Measurements from ENCODE around the gene TMIGD1.

The TMIGD1 gene, protein sequence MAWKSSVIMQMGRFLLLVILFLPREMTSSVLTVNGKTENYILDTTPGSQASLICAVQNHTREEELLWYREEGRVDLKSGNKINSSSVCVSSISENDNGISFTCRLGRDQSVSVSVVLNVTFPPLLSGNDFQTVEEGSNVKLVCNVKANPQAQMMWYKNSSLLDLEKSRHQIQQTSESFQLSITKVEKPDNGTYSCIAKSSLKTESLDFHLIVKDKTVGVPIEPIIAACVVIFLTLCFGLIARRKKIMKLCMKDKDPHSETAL

DNA sequence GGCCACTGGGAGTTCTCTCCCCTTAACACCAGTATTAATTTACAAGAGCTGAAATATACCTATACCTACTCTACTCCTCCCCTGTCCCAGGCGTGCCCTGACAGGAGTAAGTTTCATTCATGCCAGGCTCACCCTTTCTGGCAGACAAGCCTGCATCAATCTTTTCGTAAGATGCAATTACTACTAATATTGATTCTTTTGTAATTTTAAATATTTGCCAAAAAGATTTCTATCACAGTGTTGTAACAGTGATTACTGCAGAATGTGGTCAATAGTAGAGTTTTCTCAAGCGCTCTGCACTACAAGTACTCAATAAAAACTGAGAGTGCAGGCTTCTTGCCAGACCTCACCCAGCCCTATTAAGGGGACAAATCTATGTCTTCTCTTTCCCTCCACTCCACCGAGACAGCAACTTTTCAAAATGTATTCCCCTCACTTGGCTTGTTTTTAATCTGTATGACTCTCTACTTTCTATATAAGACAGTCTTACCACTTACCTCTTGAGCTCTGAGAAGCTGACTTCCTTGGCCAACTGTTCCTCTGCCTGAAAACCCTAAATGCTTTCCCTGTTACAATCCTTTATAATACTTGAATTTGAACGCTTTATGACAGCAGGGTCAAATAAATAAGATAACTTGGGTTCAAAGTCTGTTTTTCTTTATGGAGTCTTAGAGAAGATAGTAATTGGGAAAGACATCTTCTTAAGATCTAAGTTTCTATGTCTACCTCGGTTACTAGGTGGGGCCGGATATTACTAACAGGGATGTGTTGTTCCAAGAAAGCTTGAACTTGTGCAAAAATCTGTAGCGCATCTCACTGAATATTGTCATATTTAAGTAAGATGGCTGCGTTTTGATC is at the start of gene TMIGD1:
Gene TMIGD1 (minus strand): TSS at position 555 of the 858 bp plus-strand sequence. CDS start 1,924 bp downstream, outside the sequence.
- DNase-seq = no peak

DNA sequence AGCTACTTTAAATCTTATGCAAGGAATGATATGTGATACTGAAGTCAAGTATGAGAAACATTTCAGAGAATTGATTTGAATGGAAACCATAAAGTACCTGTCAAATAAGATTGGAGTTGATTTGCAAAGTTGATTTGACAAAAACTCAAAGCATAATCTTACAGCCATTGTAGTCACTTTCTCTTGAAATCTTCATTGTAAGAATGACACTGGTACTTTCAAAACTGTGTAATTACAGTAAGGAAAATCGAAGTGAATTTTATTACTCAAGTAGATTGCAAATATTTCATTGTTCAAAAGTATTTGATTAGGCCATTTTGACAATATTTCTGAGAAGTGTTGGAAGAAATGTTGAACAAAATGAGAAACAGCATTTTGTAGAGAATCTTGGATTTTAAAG is 48.5 kb upstream of the TMIGD1 start:
- DNase-seq = no peak

DNA sequence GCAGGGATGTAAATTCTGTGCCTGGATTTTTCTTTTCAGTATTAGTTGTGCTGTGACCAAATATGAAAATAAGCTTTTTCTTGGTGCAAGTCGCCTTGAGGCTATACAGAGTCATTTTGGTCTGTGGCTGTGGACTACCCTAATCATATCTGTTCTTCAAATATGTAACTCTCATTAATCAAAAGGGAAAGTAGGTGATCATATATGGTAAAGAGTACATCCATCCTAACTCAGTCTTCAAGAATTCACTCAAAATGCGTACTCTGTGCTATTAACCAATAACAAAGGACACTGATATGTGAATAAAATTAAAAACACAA is 47.4 kb upstream of the TMIGD1 start:
- DNase-seq = peak; percentile 38

DNA sequence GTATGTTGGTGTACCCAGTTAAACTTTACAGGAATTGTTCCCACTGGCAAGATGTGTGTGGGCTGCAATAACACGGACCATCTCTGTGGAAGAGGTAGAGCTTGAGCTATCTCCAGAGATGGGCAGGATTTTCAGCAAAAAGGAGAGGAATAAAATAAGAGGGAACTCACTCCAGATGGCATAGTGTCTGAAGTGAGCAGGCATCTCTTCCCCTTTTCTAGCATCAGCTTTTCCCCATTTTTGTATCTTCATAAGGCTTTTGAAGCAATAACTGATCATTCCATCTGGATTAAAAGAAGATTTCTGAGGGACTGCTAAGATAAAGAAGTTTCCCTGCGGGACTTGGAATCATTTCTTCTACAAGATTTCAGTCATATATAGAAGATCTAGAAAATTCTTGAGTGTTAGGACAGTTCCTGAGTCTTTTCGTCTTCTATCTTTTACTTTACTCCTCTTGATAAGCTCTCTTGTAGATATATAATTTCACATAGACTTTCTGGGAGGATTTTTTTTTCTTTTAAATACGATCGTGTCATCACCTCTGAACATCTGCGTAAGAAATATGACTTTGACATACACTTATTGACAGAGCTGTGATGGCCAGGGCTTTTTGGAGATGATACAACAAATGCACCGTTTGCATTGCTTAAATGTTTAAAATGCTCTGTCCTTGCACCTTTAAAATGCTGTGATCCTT is 46.9 kb upstream of the TMIGD1 start:
- peak; percentile 21 for DNase-seq

DNA sequence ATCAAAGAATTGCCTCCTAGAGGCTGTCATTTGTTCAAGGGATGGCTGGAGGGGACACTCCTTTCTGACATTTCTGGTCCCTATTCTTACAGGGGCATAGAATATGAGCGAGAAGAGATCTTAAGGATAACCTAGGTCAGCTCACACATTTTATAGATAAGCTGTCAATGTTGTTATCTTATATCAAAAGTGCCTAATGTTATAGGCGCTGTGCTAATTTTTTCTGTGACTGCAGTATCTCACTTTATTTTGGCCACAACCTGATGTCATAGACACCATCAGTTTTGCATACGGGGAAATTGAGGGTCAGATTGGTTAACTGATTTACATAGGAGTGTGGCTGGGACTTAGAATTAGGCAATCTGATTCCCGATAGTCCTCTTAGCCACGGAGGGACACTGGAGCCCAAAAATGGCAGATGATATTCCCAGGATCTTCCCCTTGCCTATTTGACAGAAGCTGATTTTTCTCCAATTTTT is 46.1 kb upstream of the TMIGD1 start:
- DNase-seq = peak; percentile 52

DNA sequence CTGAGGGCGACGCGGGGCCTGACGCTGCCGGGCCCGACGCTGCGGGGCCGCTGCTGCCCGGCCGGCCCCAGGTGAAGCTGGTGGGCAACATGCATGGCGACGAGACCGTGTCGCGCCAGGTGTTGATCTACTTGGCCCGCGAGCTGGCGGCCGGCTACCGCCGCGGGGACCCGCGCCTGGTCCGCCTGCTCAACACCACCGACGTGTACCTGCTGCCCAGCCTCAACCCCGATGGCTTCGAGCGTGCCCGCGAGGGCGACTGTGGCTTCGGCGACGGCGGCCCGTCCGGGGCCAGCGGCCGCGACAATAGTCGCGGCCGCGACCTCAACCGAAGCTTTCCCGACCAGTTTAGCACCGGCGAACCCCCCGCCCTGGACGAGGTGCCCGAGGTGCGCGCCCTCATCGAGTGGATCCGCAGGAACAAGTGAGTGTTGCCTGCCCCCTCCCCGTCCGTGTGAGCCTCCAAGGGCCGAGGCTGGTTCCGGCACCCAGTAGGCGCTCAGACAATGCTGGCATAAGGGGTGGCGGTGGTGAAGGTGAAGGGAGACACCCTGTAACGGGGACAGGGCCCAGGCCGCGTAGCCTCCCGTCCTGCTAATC is 45.5 kb upstream of the TMIGD1 start:
- peak; percentile 59 for DNase-seq

DNA sequence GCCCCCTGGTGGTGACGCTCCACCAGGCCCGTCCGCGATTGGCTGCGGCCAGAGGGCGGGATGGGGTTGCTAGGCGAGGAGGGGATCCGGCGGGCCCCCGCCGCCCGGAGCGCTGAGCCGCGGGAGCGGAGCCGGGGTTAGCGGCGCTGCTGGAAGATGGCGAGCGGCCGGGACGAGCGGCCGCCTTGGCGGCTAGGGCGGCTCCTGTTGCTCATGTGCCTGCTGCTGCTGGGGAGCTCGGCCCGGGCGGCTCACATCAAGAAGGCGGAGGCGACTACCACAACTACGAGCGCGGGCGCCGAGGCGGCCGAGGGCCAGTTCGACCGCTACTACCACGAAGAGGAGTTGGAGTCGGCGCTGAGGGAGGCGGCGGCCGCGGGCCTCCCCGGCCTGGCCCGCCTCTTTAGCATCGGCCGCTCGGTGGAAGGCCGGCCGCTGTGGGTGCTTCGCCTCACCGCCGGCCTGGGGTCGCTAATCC is 45.0 kb upstream of the TMIGD1 start, which contains the start of gene CPD:
Gene CPD (plus strand): TSS at position 103 of the 478 bp plus-strand sequence. CDS start 54 bp downstream, at position 157.
- peak; percentile 98 for DNase-seq

DNA sequence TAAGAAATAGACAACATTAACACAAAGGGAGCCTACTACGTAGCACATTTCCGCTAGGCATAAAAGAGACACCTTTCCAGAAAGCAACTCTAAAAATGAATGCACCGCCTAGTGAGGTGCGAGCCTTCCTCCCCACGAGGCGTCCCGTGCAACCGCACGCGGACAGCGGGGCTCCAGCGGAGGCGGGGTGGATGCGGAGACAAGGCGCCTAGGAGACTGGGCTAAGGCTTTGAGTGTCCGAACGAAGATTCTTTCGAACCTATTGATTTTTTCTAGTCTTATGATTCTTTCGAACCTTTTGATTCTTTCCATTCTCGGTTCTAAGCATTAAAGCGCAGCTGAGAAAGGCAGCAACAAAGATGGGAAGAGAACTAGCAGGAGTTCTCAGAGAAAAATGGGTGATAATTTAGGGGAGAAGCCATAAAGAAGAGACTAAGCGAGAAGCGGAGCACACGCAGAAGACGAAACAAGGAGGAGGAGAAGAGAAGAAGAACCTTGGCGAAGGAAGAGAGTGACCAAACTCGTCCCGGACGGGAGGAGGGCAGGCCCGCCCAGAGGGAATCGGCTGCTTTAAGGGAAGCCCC is 44.5 kb upstream of the TMIGD1 start:
- peak; percentile 72 for DNase-seq

DNA sequence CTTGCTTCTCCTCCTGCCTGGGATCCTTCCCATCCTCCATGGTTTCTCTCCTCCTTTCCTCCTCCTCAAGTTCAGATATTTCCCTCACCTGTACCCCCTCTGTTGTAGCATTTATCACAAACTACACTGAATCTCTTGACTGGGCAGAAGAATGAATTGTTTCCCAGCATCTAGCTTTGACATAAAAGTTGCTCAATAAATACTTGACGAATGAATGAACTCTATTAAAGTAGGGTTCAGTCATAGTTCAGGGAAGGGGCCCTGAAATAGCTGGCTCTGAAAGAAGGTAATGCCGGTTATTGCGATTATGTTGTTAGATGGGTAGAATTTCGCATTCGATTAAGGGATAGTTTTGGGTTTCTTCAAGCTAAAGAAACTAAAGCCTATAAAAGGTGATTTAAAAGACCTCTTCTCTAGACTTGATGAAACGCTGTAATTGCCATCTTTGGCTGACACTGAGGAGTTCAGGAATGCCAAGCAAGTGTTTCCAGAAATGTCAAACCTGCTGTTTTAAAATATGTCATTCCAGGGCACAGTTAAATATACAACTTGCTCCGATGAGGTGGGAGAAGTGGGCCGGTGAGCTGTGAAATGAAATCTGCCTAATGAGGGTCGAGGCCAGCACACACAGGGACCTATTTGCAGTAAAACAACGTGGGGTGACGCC is 43.9 kb upstream of the TMIGD1 start:
- no peak for DNase-seq

DNA sequence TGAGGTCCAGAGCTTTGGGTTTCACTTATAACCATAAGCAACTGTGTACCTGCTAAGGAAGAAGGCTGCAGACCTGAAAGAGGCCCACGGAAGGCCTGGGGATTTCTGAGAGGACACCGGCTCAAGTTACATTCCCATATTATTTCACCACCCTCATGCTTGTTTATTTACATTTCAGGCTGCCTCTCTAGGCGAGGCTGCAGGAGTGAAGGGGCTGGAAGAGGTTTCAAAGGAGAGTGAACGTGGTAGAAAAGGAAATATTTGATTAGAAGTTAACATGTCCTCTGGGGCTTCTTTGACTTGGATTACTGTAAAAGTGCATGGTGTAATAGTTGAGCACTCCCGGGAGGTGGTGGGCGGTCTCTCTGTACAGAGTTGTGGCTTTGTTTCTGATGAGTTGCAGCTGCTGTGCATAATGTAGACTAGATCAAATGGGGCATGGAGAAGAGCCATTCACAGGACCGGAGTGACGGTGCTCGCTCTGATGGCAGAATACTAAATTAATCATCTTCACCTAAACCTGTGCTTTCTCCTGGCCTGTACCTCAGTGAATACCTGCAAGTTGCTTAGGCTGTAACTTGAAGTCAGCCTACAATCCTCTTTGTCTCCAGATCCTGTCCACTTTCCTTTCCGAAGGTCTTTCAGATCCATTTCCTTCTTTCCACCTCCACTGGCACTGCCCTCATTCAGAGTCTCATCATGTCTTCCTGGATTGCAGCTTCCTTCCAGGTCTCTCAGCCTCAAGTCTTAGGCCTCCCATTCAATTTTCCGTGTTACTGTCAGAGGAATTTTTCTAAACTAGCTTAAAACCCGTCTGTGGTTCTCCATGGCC is 43.0 kb upstream of the TMIGD1 start:
- peak; percentile 95 for DNase-seq

DNA sequence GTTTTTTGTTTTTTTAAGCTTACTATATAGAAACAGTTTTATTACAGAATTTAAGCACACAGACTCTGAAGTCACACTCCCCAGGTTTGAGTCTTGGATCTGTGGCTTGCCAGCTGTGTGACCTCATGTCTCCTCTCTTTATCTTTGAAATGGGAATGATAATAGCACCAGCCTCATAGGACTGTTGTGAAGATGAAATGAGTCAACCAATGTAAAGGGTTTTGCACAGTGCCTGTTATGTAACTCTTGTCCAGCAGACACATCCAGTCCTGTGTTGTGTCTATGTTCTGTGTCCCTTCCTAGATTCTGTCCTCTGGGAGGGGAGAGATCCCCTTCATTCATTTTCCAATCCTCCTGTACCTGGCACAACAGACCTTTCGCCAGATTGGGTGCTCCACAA is 41.8 kb upstream of the TMIGD1 start:
- no peak for DNase-seq

DNA sequence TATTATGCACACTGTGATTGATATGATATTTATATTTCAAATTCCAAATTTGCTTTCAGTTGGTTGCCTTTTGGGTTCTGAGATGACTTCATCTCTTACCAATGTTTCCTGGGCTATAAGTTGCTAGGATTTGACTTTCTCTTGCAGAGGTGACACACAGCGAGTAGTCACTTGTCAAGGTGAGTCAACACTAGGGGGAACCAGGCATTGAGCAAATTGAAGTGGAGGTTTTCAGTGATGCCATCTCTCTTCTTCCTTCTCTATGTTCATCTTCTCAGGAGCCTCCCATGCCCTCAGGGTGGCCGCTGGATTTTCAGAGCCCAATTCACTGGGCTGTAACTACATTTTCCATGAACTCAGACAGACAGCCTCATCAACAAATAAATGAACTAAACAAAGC is 38.9 kb upstream of the TMIGD1 start:
- peak; percentile 15 for DNase-seq

DNA sequence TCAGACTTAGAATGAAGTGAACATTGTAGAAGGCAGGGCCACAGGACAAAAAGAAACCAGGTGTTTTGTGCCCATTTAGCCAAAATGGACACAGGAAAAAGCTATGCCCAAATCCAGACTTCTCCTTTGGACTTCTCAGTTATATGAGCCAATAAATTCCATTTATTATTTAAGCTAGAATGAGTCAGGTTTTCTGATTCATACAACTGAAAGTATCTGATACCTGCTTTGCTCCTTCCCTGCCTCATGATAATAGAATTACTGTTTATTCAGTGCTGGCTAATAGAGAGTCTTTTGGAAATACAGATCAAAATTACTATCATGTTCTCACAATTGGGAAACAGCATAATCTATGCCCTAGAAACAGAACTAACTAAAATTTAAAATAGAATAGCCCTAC is 36.1 kb upstream of the TMIGD1 start:
- DNase-seq = no peak

DNA sequence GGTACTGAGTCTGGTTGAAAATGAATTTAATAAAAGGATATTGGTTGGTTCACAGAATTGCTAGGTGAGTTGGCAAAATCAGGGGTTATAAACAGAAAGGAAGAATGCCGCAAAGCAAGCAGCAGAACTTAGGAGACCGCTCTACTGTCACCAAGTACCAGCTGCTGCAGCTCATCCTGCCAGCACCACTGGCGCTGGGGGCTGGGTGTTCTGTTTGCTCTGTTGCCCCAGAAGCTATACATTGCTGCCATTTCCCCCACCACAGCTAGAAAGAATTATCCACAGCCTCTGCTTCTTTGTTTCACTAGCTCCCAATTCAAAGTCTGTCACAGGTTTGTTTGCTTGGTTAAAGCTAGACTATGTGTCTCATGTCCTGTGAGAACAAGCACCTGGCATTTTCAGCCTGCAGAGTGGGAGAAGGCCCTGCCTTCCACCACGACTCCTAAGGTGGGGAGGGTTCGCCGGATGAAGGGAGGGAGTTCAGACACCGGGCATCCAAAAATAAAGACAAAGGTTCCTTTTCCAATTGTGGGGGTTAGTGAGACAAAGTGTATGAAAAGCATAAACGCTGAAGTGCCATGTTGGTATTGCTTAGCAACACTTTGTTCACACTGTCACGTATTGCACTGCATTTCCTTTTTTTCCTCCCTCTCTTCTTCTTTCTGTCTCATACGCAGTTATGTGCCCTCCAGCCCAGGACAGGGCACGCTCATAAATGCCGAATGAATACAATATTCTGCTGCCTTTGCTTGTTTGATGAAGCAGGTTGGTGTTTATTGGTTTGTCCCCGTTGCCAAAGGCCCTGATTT is 35.3 kb upstream of the TMIGD1 start:
- peak; percentile 87 for DNase-seq

DNA sequence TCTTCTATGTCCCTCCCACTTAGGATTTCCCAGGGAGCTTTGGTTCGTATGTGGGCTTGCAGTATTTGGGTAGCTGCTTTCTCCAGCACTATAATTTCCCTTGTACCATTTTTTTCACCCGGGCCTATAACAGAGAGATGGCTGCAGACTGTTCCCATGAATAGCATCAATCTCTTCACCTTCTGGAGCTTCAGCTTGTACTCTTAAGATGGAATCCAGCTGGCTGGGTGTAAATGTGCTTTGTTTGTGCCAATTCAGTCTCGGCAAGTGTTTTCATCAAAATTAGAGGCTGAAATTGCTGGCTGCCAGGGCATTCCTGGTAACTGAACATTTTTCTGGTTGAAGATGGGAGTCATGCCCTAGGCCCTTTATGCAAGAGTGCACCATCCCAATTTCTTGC is 32.7 kb upstream of the TMIGD1 start:
- DNase-seq = no peak

DNA sequence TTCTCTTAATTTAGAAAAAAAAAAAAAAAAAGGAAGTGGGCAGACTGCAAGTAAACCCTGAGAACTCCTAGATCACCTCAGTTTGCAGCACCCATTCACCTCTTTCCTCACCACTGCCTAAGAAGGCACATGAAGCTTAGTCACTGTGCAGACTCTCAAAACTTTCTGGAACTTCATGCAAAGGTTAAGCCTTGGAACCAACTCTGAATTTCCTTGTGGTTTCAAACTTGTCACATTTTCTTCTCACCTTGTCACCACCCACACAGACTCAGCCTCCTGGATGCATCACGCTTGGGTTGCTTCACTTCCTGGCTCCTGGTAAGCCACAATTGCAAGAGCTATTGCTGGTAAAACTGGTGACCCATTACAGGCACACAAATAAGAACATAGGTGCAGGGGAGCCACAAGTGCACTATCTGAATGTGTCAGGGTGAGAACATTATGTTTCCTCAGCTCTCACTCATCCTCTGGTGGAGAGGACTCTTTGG is 29.9 kb upstream of the TMIGD1 start:
- DNase-seq = peak; percentile 18

DNA sequence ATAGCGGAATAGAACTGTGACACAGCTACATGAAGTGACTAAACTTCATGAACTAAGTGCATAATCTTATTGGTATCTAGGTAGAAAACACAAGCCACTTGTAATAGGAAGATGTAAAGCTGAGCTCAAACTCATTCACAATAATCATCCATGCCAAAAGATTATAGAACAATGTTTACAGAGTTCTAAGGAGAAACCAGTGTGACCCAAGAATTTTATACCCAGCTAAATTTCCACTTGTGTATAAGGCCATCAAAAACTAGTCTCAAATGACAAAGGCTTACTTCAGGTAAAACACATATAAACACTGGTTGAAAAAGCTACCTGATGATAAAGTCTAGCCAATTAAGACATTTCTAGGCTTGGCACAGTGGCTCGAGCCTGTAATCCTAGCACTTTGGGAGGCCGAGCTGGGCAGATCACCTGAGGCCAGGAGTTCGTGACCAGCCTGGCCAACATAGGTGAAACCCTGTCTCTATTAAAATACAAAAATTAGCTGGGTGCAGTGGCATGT is 28.0 kb upstream of the TMIGD1 start:
- DNase-seq = no peak

DNA sequence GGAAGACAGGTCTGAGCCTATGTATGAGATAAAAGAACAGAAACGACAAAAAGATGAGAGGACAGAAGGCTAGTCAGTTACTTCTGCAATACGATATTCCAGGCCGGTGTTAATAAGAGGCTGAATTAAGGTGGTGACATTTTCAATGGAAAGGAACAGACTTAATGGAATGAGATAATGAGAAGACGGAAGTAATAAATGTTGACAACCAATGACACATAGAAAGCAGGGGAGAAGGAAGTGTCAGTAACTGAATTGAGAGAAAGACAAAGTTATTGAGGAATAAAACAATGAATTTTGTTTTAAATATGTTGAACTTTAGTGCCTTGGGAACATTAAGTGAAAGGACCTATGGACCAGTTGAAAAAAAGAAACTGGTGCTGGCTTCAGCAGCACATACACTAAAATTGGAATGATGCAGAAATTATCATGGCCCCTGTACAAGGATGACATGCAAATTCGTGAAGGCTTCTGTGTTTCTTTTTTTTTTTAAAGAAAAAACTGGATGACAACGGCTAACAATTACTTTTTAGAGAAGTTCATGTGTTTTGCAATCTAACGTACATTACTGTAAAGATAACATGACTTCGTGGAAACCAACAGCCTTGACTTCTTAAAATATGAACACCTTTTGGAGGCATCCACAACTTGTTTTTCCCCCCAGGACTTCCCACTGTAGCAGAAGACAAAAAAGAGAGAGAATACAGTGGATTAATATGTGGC is 26.4 kb upstream of the TMIGD1 start:
- no peak for DNase-seq

Measured in NCI-H69 (cell line).